ENCODE data around the gene CROCC2.

Gene CROCC2

GRCh38 chr2:240946046-240946445 lies 39.9 kb downstream of the CROCC2 start:
- peak; percentile 27 for DNase-seq

GRCh38 chr2:240946654-240947053 lies 40.5 kb downstream of the CROCC2 start:
- DNase-seq, result no peak

- DNase-seq, result no peak
These were observed 41.0 kb downstream of the CROCC2 start for GRCh38 chr2:240947176-240947575.

GRCh38 chr2:240947607-240948006 lies 41.5 kb downstream of the CROCC2 start:
- no peak for DNase-seq

GRCh38 chr2:240948086-240948485 lies 42.0 kb downstream of the CROCC2 start:
- no peak for DNase-seq

GRCh38 chr2:240948905-240949790 lies 43.0 kb downstream of the CROCC2 start:
- DNase-seq, result peak; percentile 78

GRCh38 chr2:240949791-240950705 lies 43.9 kb downstream of the CROCC2 start:
- DNase-seq, result peak; percentile 22

GRCh38 chr2:240951045-240951594 lies 45.0 kb downstream of the CROCC2 start:
- no peak for DNase-seq

GRCh38 chr2:240952496-240953246 lies 46.5 kb downstream of the CROCC2 start:
- DNase-seq, result no peak

- no peak for DNase-seq
These were observed 47.6 kb downstream of the CROCC2 start for GRCh38 chr2:240953426-240954410.

- no peak for DNase-seq
These were observed 48.5 kb downstream of the CROCC2 start for GRCh38 chr2:240954436-240955305.

GRCh38 chr2:240955306-240956170 lies 49.4 kb downstream of the CROCC2 start:
- DNase-seq, result peak; percentile 58

- peak; percentile 58 for DNase-seq
These were observed 50.2 kb downstream of the CROCC2 start for GRCh38 chr2:240956171-240956934.

GRCh38 chr2:240956935-240957655 lies 51.0 kb downstream of the CROCC2 start:
- DNase-seq, result no peak

GRCh38 chr2:240957656-240958365 lies 51.7 kb downstream of the CROCC2 start:
- DNase-seq, result peak; percentile 11

- no peak for DNase-seq
These were observed 52.5 kb downstream of the CROCC2 start for GRCh38 chr2:240958366-240959213.

All from NCI-H345 (cell line).